Adrenal gland (tissue), 5 donors: ENCODE results near the gene DOCK4.

ENCODE experiments used
- CTCF ChIP-seq, 6 experiments: fragments of 450-650 bp in 4 of 6; fragments of 200-600 bp in 2 of 6; sonication (generic) in 1 of 6; IDR thresholded peaks; 1 replicate in 5 of 6; 2 replicates in 1 of 6; pipeline versions ENCODE4 v1.5.1 to v1.8.0; 2016 to 2021; ENCODE audit warnings: antibody characterized with exemption in 6 of 6, mild to moderate bottlenecking in 2 of 6, moderate library complexity in 1 of 6
- POLR2A ChIP-seq, 2 donors: fragments of 450-650 bp; IDR thresholded peaks; one replicate each; pipeline ENCODE4 v1.6.1; 2017; ENCODE audit warnings: antibody characterized with exemption in 2 of 2, mild to moderate bottlenecking in 2 of 2, moderate library complexity in 1 of 2
- donor health status: DM: no; HTN: no; CAD: no.

- no peak for TF ChIP-seq CTCF (IDR thresholded peaks at IDR 0.05)
- TF ChIP-seq POLR2A (IDR thresholded peaks at IDR 0.05) = no peak
These were observed 431.0 kb downstream of the DOCK4 start for GRCh38 chr7:111775206-111775605.
